Left colon (tissue), 2 donors: Measurements from ENCODE around the gene PSMF1. TPM values are rescaled to one million over a fixed set of nuclear protein-coding genes. Genes with fewer than 3 reads are reported as not detected.
A peak's percentile ranks its signal among the peaks of the same experiment; 100 is the strongest.

Experiments
- ATAC-seq: fragments of 200-7000 bp; cut with Tn5 transposase; one replicate; pipeline ENCODE4 v1.9.1; 2020; ENCODE audit warnings: mild to moderate bottlenecking, moderate library complexity
- DNase-seq, 2 donors: peaks; one replicate each; pipeline ENCODE4 v3.0.0-alpha.2; 2020
- intact Hi-C, 2 donors: fragments of 100-400 bp; cut with DNase I in 1 of 2; cut with micrococcal nuclease in 1 of 2; formaldehyde crosslinking; loops; one replicate each; pipeline versions ENCODE4 v1.11.2 to v1.14.0; 2022; cut with DNase I, micrococcal nuclease
- long read RNA-seq: library from polyadenylated mRNA; unstranded; transcript quantifications from one replicate; pipeline ENCODE4 v2.0.0, GENCODE V29; 2021
- total RNA-seq, 2 donors: library from RNA; stranded (reverse); fragmentation: NEBNext Ultra II Directional; extraction: Animal tissue kit (Norgen Biotek cat#: 25700); gene quantifications; one replicate each; pipeline ENCODE4 v1.2.1, GENCODE V29; 2021
- donor health status: DM: no; HTN: no; CAD: no.
- donor health status: DM: yes; HTN: yes; CAD: no.

The PSMF1 gene, protein sequence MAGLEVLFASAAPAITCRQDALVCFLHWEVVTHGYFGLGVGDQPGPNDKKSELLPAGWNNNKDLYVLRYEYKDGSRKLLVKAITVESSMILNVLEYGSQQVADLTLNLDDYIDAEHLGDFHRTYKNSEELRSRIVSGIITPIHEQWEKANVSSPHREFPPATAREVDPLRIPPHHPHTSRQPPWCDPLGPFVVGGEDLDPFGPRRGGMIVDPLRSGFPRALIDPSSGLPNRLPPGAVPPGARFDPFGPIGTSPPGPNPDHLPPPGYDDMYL
- total RNA-seq = 100 to 1,000 TPM; 119 to 133 TPM
- long read RNA-seq, full-length matches to known transcripts = 84 of 126 reads
- long read RNA-seq, partial matches to known transcripts = 13 of 126 reads
- long read RNA-seq, other reads (novel, unspliced or antisense) = 29 of 126 reads

DNA sequence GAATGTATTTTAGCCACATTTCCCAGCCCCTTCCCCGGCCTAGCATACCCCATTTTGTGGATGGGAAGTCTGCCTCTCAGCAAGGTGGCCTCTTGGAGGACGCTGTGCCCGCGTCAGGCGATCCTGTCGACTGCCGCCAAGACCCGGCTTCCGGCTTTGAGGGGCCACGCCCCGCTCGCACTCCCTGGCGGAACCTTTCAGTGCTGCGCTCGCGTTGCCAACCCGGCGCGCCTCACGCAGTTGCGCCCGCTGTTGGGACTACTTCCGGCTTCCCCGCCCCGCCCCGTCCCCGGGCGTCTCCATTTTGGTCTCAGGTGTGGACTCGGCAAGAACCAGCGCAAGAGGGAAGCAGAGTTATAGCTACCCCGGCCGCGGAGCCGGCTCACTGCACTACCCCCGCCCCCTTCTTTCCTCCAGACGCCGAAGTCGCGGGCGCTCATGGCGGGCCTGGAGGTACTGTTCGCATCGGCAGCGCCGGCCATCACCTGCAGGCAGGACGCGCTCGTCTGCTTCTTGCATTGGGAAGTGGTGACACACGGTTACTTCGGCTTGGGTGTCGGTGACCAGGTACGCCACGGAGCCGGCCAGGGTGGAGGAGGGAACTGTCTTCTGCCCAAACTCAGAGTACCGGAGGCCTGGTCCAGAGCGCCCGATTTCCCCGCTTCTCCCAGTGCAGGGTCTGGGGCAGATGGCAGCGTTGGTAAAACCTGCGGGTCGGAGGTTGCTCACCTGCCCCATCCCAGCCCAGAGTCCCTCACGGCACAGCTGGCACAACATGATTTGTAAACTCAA, at the start of gene PSMF1:
PSMF1 (plus strand) TSS at position 267 of the 792 bp plus-strand sequence; CDS start at position 439, 172 bp downstream.
- ATAC-seq (peak; percentile 95), DNase-seq (peak; percentile 95 to 98)
- intact Hi-C loops = no loop called here

DNA sequence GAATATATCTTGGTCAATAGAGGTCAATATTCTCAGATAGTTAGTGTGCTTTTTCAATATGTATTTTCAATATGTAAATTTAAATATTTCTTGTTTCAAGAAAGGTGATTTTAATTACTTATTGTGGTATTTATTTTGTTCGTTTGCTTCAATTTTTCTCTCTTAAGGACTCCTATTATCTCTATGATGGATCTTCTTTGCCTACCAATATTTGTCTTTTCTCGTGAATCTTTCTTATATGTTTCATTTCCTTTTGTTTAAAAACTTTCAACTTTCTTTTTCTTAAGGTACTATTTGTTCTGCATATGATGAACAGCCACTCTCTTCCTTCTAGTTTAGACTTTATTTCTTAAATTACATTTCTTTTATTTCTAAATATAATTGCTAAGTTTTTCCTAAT, 46.1 kb upstream of the PSMF1 start:
- intact Hi-C loops = no loop called here
- DNase-seq = no peak
- ATAC-seq = no peak

GRCh38 chr20:1075616-1076015, 42.8 kb upstream of the PSMF1 start:
- DNase-seq (no peak), ATAC-seq (no peak)
- intact Hi-C loops = no loop called here

DNA sequence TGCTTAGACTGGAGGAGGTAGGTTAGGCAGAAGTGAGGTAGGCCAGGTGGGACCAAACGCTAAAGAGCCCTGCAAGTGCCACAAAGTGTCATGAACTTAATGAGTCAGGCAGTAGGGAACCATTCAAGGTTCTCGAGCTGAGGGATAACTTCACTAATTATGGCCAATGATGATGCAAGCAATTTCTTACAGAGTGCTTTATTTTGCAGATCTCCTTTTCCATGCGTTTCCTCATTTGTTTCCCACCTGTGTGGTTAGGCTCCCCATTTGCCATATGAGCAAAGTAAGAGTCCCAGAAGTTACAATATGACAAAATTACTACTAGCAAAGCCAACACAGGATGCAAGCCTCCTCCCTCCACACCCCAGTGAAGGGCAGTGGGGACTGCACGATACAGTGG, 36.5 kb upstream of the PSMF1 start:
- intact Hi-C loops = no loop called here
- ATAC-seq (no peak), DNase-seq (no peak)

GRCh38 chr20:1083431-1084080, 34.8 kb upstream of the PSMF1 start:
- intact Hi-C loops = no loop called here

DNA sequence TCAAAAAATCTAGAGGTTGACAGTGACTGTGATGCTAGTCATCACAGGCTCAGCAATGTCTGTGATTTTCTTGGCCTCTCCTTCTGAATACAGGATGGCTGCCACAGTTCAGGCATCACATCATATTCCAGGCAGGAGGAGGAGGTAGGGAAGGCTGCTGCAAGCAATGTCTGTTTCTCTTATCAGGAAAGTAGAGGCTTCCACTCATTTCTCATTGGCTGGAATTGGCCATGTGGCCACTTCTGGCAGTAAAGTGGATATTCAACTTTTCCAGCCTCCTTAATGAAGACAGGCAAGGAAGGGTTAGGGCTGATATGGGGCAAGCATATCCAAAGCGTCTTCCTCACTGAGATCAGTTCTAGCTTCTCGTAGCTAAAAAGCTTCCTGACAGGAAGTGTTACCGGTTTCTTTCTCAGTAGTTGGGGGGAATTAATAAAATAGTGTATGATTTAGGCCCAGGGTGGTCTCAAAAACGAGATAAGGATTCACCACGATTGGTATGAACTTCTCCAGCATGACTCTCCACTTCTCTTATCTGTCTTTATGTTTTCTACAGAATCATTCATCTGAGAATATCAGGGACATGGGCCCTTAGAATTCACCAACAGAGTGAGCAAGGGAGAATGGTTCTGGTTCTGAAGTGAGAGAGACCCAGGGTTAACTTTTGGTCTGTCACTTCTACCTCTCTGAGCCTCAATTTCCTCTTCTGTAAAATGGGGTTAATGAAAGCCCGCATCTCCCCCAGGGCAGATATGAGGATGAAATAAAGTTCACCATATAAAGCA, 32.7 kb upstream of the PSMF1 start:
- ATAC-seq = no peak
- intact Hi-C loops = no loop called here
- DNase-seq = no peak

More at GRCh38 chr20:1083431-1084080, 34.8 kb upstream of the PSMF1 start:
- ATAC-seq (no peak), DNase-seq (no peak)

GRCh38 chr20:1086277-1087213, 31.9 kb upstream of the PSMF1 start:
- ATAC-seq (no peak), DNase-seq (no peak)
- intact Hi-C loops = no loop called here

- DNase-seq = no peak
- intact Hi-C loops = no loop called here
- no peak for ATAC-seq
Observed at GRCh38 chr20:1087311-1087905, 31.0 kb upstream of the PSMF1 start.

DNA sequence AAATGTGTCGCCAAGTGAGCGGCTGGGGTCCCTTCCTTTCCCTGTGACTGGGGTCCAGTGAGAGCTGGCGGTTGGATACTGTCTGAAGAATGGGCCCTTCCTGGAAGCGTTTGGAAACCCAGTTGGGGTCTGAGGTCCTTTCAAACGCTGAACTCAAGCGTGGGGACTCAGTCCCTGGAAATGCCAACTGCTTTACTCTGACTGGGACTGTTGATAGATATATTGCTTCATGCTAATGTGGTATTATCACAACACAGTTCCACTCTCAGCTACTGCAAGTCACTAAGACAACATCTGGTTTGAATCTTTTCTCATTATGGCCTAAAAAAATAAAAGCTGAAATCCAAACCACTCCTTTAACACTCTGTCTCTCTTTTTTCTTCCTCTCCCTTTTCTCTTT, 23.7 kb upstream of the PSMF1 start:
- no peak for ATAC-seq
- intact Hi-C loops = no loop called here
- DNase-seq = no peak

DNA sequence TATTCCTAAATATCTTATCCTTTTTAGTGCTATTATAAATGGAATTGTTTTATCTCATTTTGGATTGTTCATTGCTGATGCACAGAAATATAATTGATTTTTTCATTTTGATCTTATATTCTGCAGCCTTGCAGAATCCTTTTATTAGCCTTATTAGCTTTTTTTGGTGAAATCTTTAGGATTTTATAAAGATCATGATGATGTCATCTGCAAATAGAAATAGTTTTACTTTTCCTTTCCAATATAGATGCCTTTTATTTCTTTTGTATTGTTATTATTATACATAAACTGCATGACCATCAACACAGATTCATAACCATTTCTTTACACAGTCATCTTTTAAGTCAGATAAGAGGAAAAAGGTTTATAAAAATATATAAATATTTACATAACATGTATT, 16.9 kb upstream of the PSMF1 start:
- intact Hi-C loops = loop anchor here in 1 of 2 donors (10.0 kb wide), 1 partner anchor 103 kb away; the partner anchor contains the start of gene C20orf202
- ATAC-seq (no peak), DNase-seq (no peak)

DNA sequence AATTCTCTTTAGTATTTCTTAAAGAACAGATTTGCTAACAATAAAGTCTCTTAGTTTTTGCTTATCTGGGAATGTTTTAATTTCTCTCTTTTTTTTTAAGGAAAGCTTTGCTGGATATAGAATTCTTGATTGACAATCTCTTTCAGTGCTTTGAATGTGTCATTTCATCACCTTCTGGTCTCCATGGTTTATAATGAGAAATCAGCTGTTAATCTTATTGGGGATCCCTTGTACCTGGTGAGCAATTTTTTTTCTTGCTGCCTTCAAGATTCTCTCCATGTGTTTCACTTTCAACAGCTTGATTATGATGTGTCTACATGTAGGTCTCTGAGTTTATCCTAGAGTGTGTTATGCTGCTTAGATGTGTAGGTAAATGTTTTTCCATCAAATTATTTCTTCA, 16.4 kb upstream of the PSMF1 start:
- intact Hi-C loops = loop anchor here in 1 of 2 donors (10.0 kb wide), 1 partner anchor 103 kb away; the partner anchor contains the start of gene C20orf202
- ATAC-seq = no peak

DNA sequence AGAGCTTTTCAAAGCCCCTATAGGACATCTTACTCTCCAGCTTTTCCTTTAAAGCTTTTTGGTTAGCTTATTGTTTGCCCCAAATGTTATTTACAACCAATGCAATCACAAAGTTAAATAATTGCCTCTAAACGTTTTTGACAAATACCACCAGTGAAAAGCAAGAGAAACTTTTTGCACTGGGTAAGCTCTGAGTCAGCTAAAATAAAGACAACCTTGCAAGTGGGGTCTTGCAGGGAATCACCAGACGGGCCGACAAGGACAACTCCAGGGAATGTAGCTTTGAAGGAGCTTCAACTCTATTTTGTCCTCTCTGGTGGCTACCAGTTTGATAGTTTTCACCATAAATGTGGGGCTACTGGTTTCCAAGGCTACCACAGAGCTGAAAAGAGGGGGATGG, 14.7 kb upstream of the PSMF1 start:
- ATAC-seq (no peak), DNase-seq (no peak)
- intact Hi-C loops = loop anchor here in 1 of 2 donors (10.0 kb wide), 1 partner anchor 101 kb away; the partner anchor contains the start of gene C20orf202

More for the DNA sequence above, 16.4 kb upstream of the PSMF1 start:
- no peak for DNase-seq

GRCh38 chr20:1105599-1106194, 12.7 kb upstream of the PSMF1 start:
- intact Hi-C loops = loop anchor here in 1 of 2 donors (5.0 to 10.0 kb wide), 2 partner anchors 99 to 288 kb away; partner anchors contain the start of gene C20orf202
- no peak for DNase-seq
- no peak for ATAC-seq

DNA sequence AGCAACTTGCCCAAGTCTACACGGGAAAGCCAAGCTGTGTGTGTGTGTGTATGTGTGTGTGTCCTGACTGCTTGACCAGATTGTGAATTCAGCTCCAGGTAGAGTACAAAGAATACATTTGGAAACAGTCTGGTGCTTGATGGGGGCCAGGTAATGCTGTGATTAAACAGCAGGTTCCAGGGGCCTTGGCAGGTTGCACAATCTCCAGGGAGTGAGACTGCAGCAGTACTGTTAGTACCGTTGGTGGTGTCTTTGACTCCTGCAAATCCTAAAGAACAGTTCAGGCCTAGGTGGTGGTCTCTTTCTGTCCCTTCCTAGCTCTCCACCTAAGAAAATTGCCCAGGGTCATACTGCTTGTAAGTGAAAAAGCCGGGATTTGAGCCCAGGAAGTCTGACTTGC, 11.2 kb upstream of the PSMF1 start:
- DNase-seq (no peak), ATAC-seq (no peak)
- intact Hi-C loops = loop anchor here in 1 of 2 donors (5.0 to 10.0 kb wide), 2 partner anchors 98 to 290 kb away; partner anchors contain the start of gene C20orf202

- DNase-seq (peak; percentile 35 to 70), ATAC-seq (peak; percentile 90)
- intact Hi-C loops = loop anchor here in 1 of 2 donors (5.0 to 10.0 kb wide), 2 partner anchors 96 to 291 kb away; partner anchors contain the start of gene C20orf202
Observed at GRCh38 chr20:1108437-1108920, 9.9 kb upstream of the PSMF1 start.

GRCh38 chr20:1112908-1113307, 5.5 kb upstream of the PSMF1 start:
- DNase-seq (no peak), ATAC-seq (no peak)
- intact Hi-C loops = no loop called here
